ENCODE data around the gene HMCES. TPM values are rescaled to one million over a fixed set of nuclear protein-coding genes. Genes with fewer than 3 reads are reported as not detected.

Gene HMCES
- total RNA-seq, 4 donors from 2014 or later = 18.2 to 36.7 (median 27.9) TPM

- WGBS, 2 donors = 0 to 1% methylated on average over 22 to 37 of the region's 65 CpGs
- peak; percentile 83 to 94 for DNase-seq (ENCODE audit: low spot score in 2 of 2)
- Histone ChIP-seq H3K4me3 (peak overlapping the region; percentile 56 to 92 (median 82)), H3K4me1 (peaks cover 0 to 33% (median 11%) of the 10 kb centered on the region in 4 donors), H3K36me3 (peaks cover 0 to 25% (median 0%) of the 10 kb centered on the region in 3 donors), H3K9me3 (no peaks in the 10 kb centered on the region), H3K27me3 (no peaks in the 10 kb centered on the region), H3K27ac (peak overlapping the region; percentile 87 to 96 (median 94))
- TF ChIP-seq POLR2A (IDR thresholded peaks at IDR 0.05) (peak in 1 of 2 donors; percentile 97), EP300 (IDR thresholded peaks at IDR 0.05) (peak; percentile 33 to 100)
- TF ChIP-seq, protein P1, sequence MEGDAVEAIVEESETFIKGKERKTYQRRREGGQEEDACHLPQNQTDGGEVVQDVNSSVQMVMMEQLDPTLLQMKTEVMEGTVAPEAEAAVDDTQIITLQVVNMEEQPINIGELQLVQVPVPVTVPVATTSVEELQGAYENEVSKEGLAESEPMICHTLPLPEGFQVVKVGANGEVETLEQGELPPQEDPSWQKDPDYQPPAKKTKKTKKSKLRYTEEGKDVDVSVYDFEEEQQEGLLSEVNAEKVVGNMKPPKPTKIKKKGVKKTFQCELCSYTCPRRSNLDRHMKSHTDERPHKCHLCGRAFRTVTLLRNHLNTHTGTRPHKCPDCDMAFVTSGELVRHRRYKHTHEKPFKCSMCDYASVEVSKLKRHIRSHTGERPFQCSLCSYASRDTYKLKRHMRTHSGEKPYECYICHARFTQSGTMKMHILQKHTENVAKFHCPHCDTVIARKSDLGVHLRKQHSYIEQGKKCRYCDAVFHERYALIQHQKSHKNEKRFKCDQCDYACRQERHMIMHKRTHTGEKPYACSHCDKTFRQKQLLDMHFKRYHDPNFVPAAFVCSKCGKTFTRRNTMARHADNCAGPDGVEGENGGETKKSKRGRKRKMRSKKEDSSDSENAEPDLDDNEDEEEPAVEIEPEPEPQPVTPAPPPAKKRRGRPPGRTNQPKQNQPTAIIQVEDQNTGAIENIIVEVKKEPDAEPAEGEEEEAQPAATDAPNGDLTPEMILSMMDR (IDR thresholded peaks at IDR 0.05) = peak in 4 of 5 experiments; percentile 55 to 66 (median 60)
Observed at GRCh38 chr3:129316248-129317013, 37.8 kb downstream of the HMCES start.

DNA sequence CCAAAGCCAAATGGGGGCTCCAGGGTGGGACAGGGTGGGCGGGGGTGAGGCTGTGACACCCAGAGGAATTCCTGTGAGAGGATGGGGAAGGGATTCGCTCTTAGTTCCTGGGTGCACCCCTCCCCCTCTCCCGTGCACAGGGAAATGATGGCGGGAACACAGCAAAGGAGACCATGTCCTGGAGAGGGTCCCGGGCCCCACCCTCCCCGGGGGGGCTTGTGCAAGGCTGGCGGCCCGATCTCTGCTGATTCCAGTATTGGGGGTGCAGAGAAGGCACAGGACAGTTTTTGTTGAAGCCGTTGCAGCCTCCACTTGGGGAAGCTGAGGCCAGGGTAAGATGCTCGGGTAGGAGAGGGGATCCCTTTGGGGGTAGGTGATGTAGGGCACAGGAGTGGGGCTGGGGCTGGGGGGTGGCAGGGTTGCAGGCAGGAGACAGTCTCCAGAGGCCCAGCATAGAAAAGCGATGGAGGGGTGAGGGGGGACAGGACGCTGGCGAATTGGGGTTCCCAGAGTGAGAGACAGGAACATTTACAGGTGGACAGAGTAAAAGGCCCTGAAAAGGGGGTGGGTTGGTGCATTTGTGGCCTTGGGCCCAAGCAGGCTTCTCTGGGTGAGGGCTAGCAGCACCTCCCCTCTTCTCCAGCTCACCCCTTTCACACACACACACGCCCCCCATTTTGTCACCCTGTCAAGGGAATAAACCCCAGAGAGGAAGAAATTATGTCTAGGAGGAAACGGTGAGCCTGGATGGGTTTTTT is 38.5 kb downstream of the HMCES start:
- Histone ChIP-seq H3K27me3 (no peaks in the 10 kb centered on the region), H3K4me1 (peaks cover 0 to 33% (median 11%) of the 10 kb centered on the region in 4 donors), H3K36me3 (peaks cover 0 to 33% (median 0%) of the 10 kb centered on the region in 3 donors), H3K27ac (peak overlapping the region; percentile 87 to 96 (median 94)), H3K4me3 (peak overlapping the region; percentile 56 to 92 (median 82)), H3K9me3 (no peaks in the 10 kb centered on the region)
- WGBS, 2 donors = 35 to 41% methylated on average over 14 to 15 of the region's 15 CpGs
- no peak for TF ChIP-seq EP300 (IDR thresholded peaks at IDR 0.05)
- DNase-seq (ENCODE audit: low spot score in 2 of 2) = no peak

GRCh38 chr3:129317848-129318247 is 39.2 kb downstream of the HMCES start:
- WGBS, 2 donors = 49 to 73% methylated on average over 3 to 5 of the region's 5 CpGs
- H3K9me3 ChIP-seq = no peaks in the 10 kb centered on the region
- DNase-seq (ENCODE audit: low spot score in 2 of 2) = no peak
- peak overlapping the region in 1 of 4 donors; percentile 96 for H3K27ac ChIP-seq
- TF ChIP-seq EP300 (IDR thresholded peaks at IDR 0.05) (no peak), POLR2A (IDR thresholded peaks at IDR 0.05) (no peak)
- TF ChIP-seq, protein P1 (IDR thresholded peaks at IDR 0.05) = no peak
- no peaks in the 10 kb centered on the region for H3K27me3 ChIP-seq
- H3K4me1 ChIP-seq = peaks cover 0 to 31% (median 11%) of the 10 kb centered on the region in 4 donors
- no peak overlapping the region for H3K4me3 ChIP-seq
- peaks cover 0 to 39% (median 0%) of the 10 kb centered on the region in 3 donors for H3K36me3 ChIP-seq

DNA sequence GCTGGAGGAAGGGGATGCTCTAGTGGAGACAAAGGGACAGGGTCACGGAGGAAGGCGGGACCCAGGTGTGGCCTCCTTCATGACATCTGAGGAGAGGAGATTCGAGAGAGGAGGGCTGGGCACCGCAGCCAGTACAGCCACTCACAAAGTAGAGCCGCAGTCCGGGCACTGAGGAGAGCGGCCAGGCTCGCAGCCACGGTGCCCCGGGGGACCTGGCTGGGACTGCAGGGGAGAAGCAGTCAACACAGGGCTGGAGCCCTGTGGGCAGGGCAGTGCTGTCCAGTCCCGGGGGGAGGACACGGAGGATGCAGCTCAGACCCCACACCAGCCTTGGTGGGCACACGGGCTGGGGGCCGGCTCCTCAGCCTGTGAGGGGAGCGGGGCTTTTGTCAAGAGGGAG is 40.3 kb downstream of the HMCES start:
- 92 to 96% methylated on average over 15 of the region's 15 CpGs for WGBS, 2 donors
- no peak for TF ChIP-seq EP300 (IDR thresholded peaks at IDR 0.05)
- TF ChIP-seq, protein P1 (IDR thresholded peaks at IDR 0.05) = no peak
- TF ChIP-seq POLR2A (IDR thresholded peaks at IDR 0.05) = no peak
- H3K4me1 ChIP-seq = peaks cover 0 to 20% (median 11%) of the 10 kb centered on the region in 4 donors

DNA sequence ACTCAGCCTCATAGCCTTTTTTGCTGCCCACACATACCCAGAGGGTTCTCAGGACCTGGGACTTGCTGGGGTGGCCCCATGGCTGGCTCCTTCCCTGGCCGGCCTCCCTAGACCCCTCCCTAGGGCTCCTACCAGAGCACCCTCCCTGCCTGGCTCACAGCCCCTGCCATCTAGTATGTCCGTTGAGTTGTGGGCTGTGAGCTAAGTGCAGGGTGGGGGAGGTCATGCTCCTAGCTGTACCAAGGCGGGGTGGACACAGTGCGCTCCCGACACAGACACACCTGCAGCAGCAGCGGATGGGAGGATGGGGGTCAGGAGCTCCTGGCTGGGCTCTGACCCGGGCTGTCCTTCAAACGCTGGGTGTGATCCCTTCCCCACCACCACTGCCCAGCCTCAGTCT is 41.6 kb downstream of the HMCES start:
- peaks cover 0 to 13% (median 10%) of the 10 kb centered on the region in 4 donors for H3K4me1 ChIP-seq
- no peak for DNase-seq (ENCODE audit: low spot score in 2 of 2)
- H3K27ac ChIP-seq = no peak overlapping the region
- 90 to 96% methylated on average over 8 of the region's 8 CpGs for WGBS, 2 donors
- peaks cover 0 to 63% (median 0%) of the 10 kb centered on the region in 3 donors for H3K36me3 ChIP-seq
- no peaks in the 10 kb centered on the region for H3K9me3 ChIP-seq
- no peak overlapping the region for H3K4me3 ChIP-seq
- no peak for TF ChIP-seq EP300 (IDR thresholded peaks at IDR 0.05)
- TF ChIP-seq, protein P1 (IDR thresholded peaks at IDR 0.05) = no peak
- no peak for TF ChIP-seq POLR2A (IDR thresholded peaks at IDR 0.05)
- no peaks in the 10 kb centered on the region for H3K27me3 ChIP-seq

More for the DNA sequence above, 40.3 kb downstream of the HMCES start:
- DNase-seq (ENCODE audit: low spot score in 2 of 2) = no peak
- Histone ChIP-seq H3K27me3 (no peaks in the 10 kb centered on the region), H3K36me3 (peaks cover 0 to 50% (median 0%) of the 10 kb centered on the region in 3 donors), H3K27ac (no peak overlapping the region), H3K9me3 (no peaks in the 10 kb centered on the region), H3K4me3 (no peak overlapping the region)

All from tibial nerve (tissue), 4 donors.